HepG2 (cell line): ENCODE results near the gene RETREG2. TPM values are rescaled to one million over a fixed set of nuclear protein-coding genes. Genes with fewer than 3 reads are reported as not detected.
"Not testable (repeated sequence)": the region's sequence is repeated elsewhere in the genome, so short reads cannot be mapped to it uniquely, and the experiment has no call there.

Experiments used
- DRAP1 ChIP-seq: IDR thresholded peaks from 2 replicates; pipeline ENCODE4 v1.6.1; 2016; ENCODE audit warnings: missing genetic modification reagents, missing compliant biosample characterization
- ERF ChIP-seq: IDR thresholded peaks from 2 replicates; pipeline ENCODE4 v1.6.1; 2018; ENCODE audit warnings: missing biosample characterization, missing genetic modification reagents
- GATA4 ChIP-seq: sonication (generic); IDR thresholded peaks from 2 replicates; pipeline ENCODE4 v1.6.1; 2016; ENCODE audit warnings: antibody characterized with exemption, low read depth, borderline replicate concordance
- HMGXB3 ChIP-seq: sonication (generic); formaldehyde crosslinking; IDR thresholded peaks from 2 replicates; pipeline ENCODE4 v1.4.0; 2020; ENCODE audit warnings: missing genetic modification reagents, borderline replicate concordance
- HOMEZ ChIP-seq: IDR thresholded peaks from 2 replicates; pipeline ENCODE4 v1.6.1; 2016; ENCODE audit warnings: low read depth
- NFIC ChIP-seq: IDR thresholded peaks from 2 replicates; pipeline ENCODE4 v1.6.1; 2012; ENCODE audit warnings: mild to moderate bottlenecking, low read length, inconsistent platforms
- PAXIP1 ChIP-seq: sonication (generic); formaldehyde crosslinking; conservative IDR thresholded peaks from 2 replicates; pipeline ENCODE4 v1.4.0; 2020; ENCODE audit warnings: mild to moderate bottlenecking, missing genetic modification reagents, moderate library complexity
- RFXAP ChIP-seq: sonication (generic); formaldehyde crosslinking; IDR thresholded peaks from 2 replicates; pipeline ENCODE4 v1.4.0; 2020; ENCODE audit warnings: missing genetic modification reagents, borderline replicate concordance
- RXRB ChIP-seq: IDR thresholded peaks from 2 replicates; pipeline ENCODE4 v1.6.1; 2016; ENCODE audit warnings: borderline replicate concordance, missing genetic modification reagents, missing compliant biosample characterization
- SOX5 ChIP-seq: IDR thresholded peaks from 2 replicates; pipeline ENCODE4 v1.6.1; 2016; ENCODE audit warnings: borderline replicate concordance
- SOX6 ChIP-seq, 2 experiments: fragments of 450-650 bp in 1 of 2; sonication (generic) in 1 of 2; formaldehyde crosslinking in 1 of 2; IDR thresholded peaks; 2 replicates each; pipeline versions ENCODE4 v1.4.0 to v1.6.1; 2017 to 2020; ENCODE audit warnings: antibody characterized with exemption in 1 of 2, mild to moderate bottlenecking in 1 of 2, missing genetic modification reagents in 1 of 2
- ZFX ChIP-seq: sonication (generic); formaldehyde crosslinking; IDR thresholded peaks from 2 replicates; pipeline ENCODE4 v1.4.0; 2020; ENCODE audit warnings: mild to moderate bottlenecking, low read depth, missing genetic modification reagents, moderate library complexity
- ZMYM2 ChIP-seq: sonication (generic); formaldehyde crosslinking; IDR thresholded peaks from 2 replicates; pipeline ENCODE4 v1.8.0; 2022; ENCODE audit warnings: mild to moderate bottlenecking, missing genetic modification reagents
- ZNF510 ChIP-seq: sonication (generic); formaldehyde crosslinking; IDR thresholded peaks from 2 replicates; pipeline ENCODE4 v1.4.0; 2020; ENCODE audit warnings: low read depth, mild to moderate bottlenecking, missing genetic modification reagents
- ZNF691 ChIP-seq: sonication (generic); formaldehyde crosslinking; IDR thresholded peaks from 2 replicates; pipeline ENCODE4 v1.4.0; 2020; ENCODE audit warnings: missing genetic modification reagents, low read depth, mild to moderate bottlenecking, borderline replicate concordance
- ZSCAN9 ChIP-seq: IDR thresholded peaks from 2 replicates; pipeline ENCODE4 v1.6.1; 2016; ENCODE audit warnings: borderline replicate concordance
- polyA plus RNA-seq, 8 experiments: library from polyadenylated mRNA; depleted of rRNA in 3 of 8; stranded (reverse) in 7 of 8; unstranded in 1 of 8; fragments of >200 nt; fragmentation: Illumina TruSeq in 4 of 8; extraction: Trizol in 4 of 8; gene quantifications; 2 replicates each; pipeline versions ENCODE4 v1.2.1 to v1.2.3, GENCODE V29; 2011 to 2016; ENCODE audit warnings: low read depth in 4 of 8, missing spikeins in 1 of 8, mixed read lengths in 1 of 8; ENCODE audit not compliant: insufficient read depth in 1 of 8
- total RNA-seq, 5 experiments: library from RNA; depleted of rRNA; stranded (reverse); fragments of >200 nt; fragmentation: Illumina TruSeq; extraction: Trizol; gene quantifications; 2 replicates each; pipeline ENCODE4 v1.2.3, GENCODE V29; 2016; ENCODE audit warnings: low read depth in 1 of 5

The RETREG2 gene
- total and polyA plus RNA-seq, 2 of the 13 experiments (the other 11 are each of a cell fraction or from before 2014, with no cell fraction given), result 86.0 to 134 TPM

DNA sequence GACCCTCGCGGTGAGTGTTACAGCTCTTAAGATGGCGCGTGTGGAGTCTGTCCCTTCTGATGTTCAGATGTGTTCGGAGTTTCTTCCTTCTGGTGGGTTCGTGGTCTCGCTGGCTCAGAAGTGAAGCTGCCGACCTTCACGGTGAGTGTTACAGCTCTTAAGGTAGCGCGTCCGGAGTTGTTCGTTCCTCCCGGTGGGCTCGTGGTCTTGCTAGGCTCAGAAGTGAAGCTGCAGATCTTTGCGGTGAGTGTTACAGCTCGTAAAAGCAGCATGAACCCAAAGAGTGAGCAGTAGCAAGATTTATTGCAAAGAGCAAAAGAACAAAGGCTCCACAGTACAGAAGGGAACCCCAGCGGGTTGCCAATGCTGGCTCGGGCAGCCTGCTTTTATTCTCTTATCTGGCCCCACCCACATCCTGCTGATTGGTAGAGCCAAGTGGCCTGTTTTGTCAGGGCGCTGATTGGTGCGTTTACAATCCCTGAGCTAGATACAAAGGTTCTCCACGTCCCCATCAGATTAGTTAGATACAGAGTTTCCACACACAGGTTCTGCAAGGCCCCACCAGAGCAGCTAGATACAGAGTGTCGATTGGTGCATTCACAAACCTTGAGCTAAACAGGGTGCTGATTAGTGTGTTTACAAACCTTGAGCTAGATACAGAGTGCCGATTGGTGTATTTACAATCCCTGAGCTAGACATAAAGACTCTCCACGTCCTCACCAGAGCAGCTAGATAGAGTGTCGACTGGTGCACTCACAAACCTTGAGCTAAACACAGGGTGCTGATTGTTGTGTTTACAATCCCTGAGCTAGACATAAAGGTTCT lies 22.6 kb downstream of the RETREG2 start (continued):
- not testable (repeated sequence) for TF ChIP-seq SOX6 (IDR thresholded peaks at IDR 0.05)
- peak; percentile 38 for TF ChIP-seq SOX6 (CRISPR knock-in tag; IDR thresholded peaks at IDR 0.05)
- TF ChIP-seq SOX5 (CRISPR knock-in tag), result peak; percentile 33; the same call in 1 of the 2 replicates
- 0 out of 2 replicates have a peak, but pooled peaks have one; percentile 22 for TF ChIP-seq ERF (CRISPR knock-in tag)
- 0 out of 2 replicates have a peak, but pooled peaks have one; percentile 49 for TF ChIP-seq NFIC
- peak; percentile 46; the same call in 1 of the 2 replicates for TF ChIP-seq DRAP1 (CRISPR knock-in tag)
- TF ChIP-seq RXRB, result 0 out of 2 replicates have a peak, but pooled peaks have one; percentile 14
- 0 out of 2 replicates have a peak, but pooled peaks have one; percentile 66 for TF ChIP-seq ZNF510 (CRISPR knock-in tag)
- peak; percentile 93 for TF ChIP-seq HMGXB3 (CRISPR knock-in tag)
- TF ChIP-seq ZMYM2 (CRISPR knock-in tag), result 0 out of 2 replicates have a peak, but pooled peaks have one; percentile 60
- TF ChIP-seq ZFX (CRISPR knock-in tag), result 0 out of 2 replicates have a peak, but pooled peaks have one; percentile 16
- TF ChIP-seq HOMEZ (CRISPR knock-in tag), result peak; percentile 77; the same call in 1 of the 2 replicates
- TF ChIP-seq ZNF691 (CRISPR knock-in tag), result 0 out of 2 replicates have a peak, but pooled peaks have one; percentile 33
- TF ChIP-seq GATA4, result peak; percentile 75; the same call in 1 of the 2 replicates
- 0 out of 2 replicates have a peak, but pooled peaks have one; percentile 22 for TF ChIP-seq ZSCAN9 (CRISPR knock-in tag)
- TF ChIP-seq PAXIP1 (CRISPR knock-in tag), result peak; percentile 26; the same call in 1 of the 2 replicates
- peak; percentile 82 for TF ChIP-seq RFXAP (CRISPR knock-in tag)
